ENCODE measurements around the gene TPCN1. TPM values are rescaled to one million over a fixed set of nuclear protein-coding genes. Genes with fewer than 3 reads are reported as not detected.

TPCN1 gene
- total RNA-seq, 8 experiments from 2014 or later: 2.7 to 39.8 (median 11.2) TPM

- peak in 6 of 8 experiments; percentile 28 to 76 (median 46) for ATAC-seq (replicated peaks in 6 of 8)
- 14 to 80% (median 53%) methylated on average over 1 to 10 of the region's 14 CpGs; no CpG with 5 or more reads in 2 of the 10 experiments for WGBS, 10 experiments
- H3K27ac ChIP-seq: no peak overlapping the region
- H3K4me1 ChIP-seq (replicated peaks in 1 of 2): peaks cover 32 to 38% of the 10 kb centered on the region in 2 donors
- in situ Hi-C loops (cut with MboI; ENCODE audit: low pct_unique_long_range_greater_than_20kb in 2 of 9, low sequenced_read_pairs in 9 of 9, unreplicated experiment in 9 of 9): no loop called here
- H3K4me3 ChIP-seq: no peak overlapping the region
These were observed 20.1 kb downstream of the TPCN1 start for GRCh38 chr12:113241191-113242025.

- Histone ChIP-seq H3K4me3 (no peak overlapping the region), H3K4me1 (replicated peaks in 1 of 2) (peaks cover 37 to 41% of the 10 kb centered on the region in 2 donors), H3K27ac (no peak overlapping the region)
- in situ Hi-C loops (cut with MboI; ENCODE audit: low pct_unique_long_range_greater_than_20kb in 2 of 9, low sequenced_read_pairs in 9 of 9, unreplicated experiment in 9 of 9): no loop called here
- WGBS, 10 experiments: 40 to 83% (median 75%) methylated on average over 2 to 10 of the region's 11 CpGs; no CpG with 5 or more reads in 1 of the 10 experiments
- peak in 1 of 8 experiments; percentile 16 for ATAC-seq (replicated peaks in 6 of 8)
These were observed 20.8 kb downstream of the TPCN1 start for GRCh38 chr12:113242026-113242418.

GRCh38 chr12:113242560-113242959 is 21.3 kb downstream of the TPCN1 start:
- no peak for ATAC-seq (replicated peaks in 6 of 8)
- H3K27ac ChIP-seq: no peak overlapping the region
- 57 to 100% (median 100%) methylated on average over 1 to 6 of the region's 8 CpGs; no CpG with 5 or more reads in 3 of the 10 experiments for WGBS, 10 experiments
- in situ Hi-C loops (cut with MboI; ENCODE audit: low pct_unique_long_range_greater_than_20kb in 2 of 9, low sequenced_read_pairs in 9 of 9, unreplicated experiment in 9 of 9): no loop called here
- H3K4me1 ChIP-seq (replicated peaks in 1 of 2): peaks cover 37 to 41% of the 10 kb centered on the region in 2 donors
- no peak overlapping the region for H3K4me3 ChIP-seq

GRCh38 chr12:113244047-113244460 is 22.8 kb downstream of the TPCN1 start:
- Histone ChIP-seq H3K4me1 (replicated peaks in 1 of 2) (peaks cover 37 to 41% of the 10 kb centered on the region in 2 donors), H3K27ac (no peak overlapping the region), H3K4me3 (no peak overlapping the region)
- in situ Hi-C loops (cut with MboI; ENCODE audit: low pct_unique_long_range_greater_than_20kb in 2 of 9, low sequenced_read_pairs in 9 of 9, unreplicated experiment in 9 of 9): no loop called here
- 0 to 100% (median 98%) methylated on average over 1 to 4 of the region's 5 CpGs; no CpG with 5 or more reads in 2 of the 10 experiments for WGBS, 10 experiments
- ATAC-seq (replicated peaks in 6 of 8): no peak

- in situ Hi-C loops (cut with MboI; ENCODE audit: low pct_unique_long_range_greater_than_20kb in 2 of 9, low sequenced_read_pairs in 9 of 9, unreplicated experiment in 9 of 9): no loop called here
- Histone ChIP-seq H3K27ac (no peak overlapping the region), H3K4me3 (no peak overlapping the region), H3K4me1 (replicated peaks in 1 of 2) (peaks cover 37% of the 10 kb centered on the region in 2 donors)
- ATAC-seq (replicated peaks in 6 of 8): no peak
- 50 to 96% (median 83%) methylated on average over 1 to 14 of the region's 16 CpGs; no CpG with 5 or more reads in 2 of the 10 experiments for WGBS, 10 experiments
These were observed 23.3 kb downstream of the TPCN1 start for GRCh38 chr12:113244478-113244958.

- in situ Hi-C loops (cut with MboI; ENCODE audit: low pct_unique_long_range_greater_than_20kb in 2 of 9, low sequenced_read_pairs in 9 of 9, unreplicated experiment in 9 of 9): no loop called here
- peak; percentile 51 to 84 (median 78) for ATAC-seq (replicated peaks in 6 of 8)
- Histone ChIP-seq H3K4me3 (no peak overlapping the region), H3K27ac (peak overlapping the region; percentile 67 to 77), H3K4me1 (replicated peaks in 1 of 2) (peaks cover 30% of the 10 kb centered on the region in 2 donors)
- WGBS, 10 experiments: 0 to 100% (median 21%) methylated on average over 1 to 7 of the region's 19 CpGs; no CpG with 5 or more reads in 1 of the 10 experiments
These were observed 24.6 kb downstream of the TPCN1 start for GRCh38 chr12:113245695-113246477.

GRCh38 chr12:113246478-113247122 is 25.3 kb downstream of the TPCN1 start:
- Histone ChIP-seq H3K4me1 (replicated peaks in 1 of 2) (peaks cover 23 to 24% of the 10 kb centered on the region in 2 donors), H3K4me3 (no peak overlapping the region), H3K27ac (peak overlapping the region; percentile 18 to 67)
- ATAC-seq (replicated peaks in 6 of 8): peak in 3 of 8 experiments; percentile 29 to 69 (median 51)
- in situ Hi-C loops (cut with MboI; ENCODE audit: low pct_unique_long_range_greater_than_20kb in 2 of 9, low sequenced_read_pairs in 9 of 9, unreplicated experiment in 9 of 9): no loop called here
- 58 to 81% (median 75%) methylated on average over 7 to 9 of the region's 18 CpGs; no CpG with 5 or more reads in 5 of the 10 experiments for WGBS, 10 experiments

- peak in 5 of 8 experiments; percentile 4 to 42 (median 18) for ATAC-seq (replicated peaks in 6 of 8)
- Histone ChIP-seq H3K4me3 (no peak overlapping the region), H3K4me1 (replicated peaks in 1 of 2) (peaks cover 18 to 19% of the 10 kb centered on the region in 2 donors), H3K27ac (no peak overlapping the region)
- in situ Hi-C loops (cut with MboI; ENCODE audit: low pct_unique_long_range_greater_than_20kb in 2 of 9, low sequenced_read_pairs in 9 of 9, unreplicated experiment in 9 of 9): no loop called here
- 69 to 100% (median 87%) methylated on average over 1 to 11 of the region's 21 CpGs; no CpG with 5 or more reads in 2 of the 10 experiments for WGBS, 10 experiments
These were observed 26.1 kb downstream of the TPCN1 start for GRCh38 chr12:113247123-113248050.

- 76 to 100% (median 90%) methylated on average over 1 to 10 of the region's 22 CpGs; no CpG with 5 or more reads in 2 of the 10 experiments for WGBS, 10 experiments
- in situ Hi-C loops (cut with MboI; ENCODE audit: low pct_unique_long_range_greater_than_20kb in 2 of 9, low sequenced_read_pairs in 9 of 9, unreplicated experiment in 9 of 9): no loop called here
- Histone ChIP-seq H3K27ac (no peak overlapping the region), H3K4me1 (replicated peaks in 1 of 2) (peaks cover 18 to 19% of the 10 kb centered on the region in 2 donors), H3K4me3 (no peak overlapping the region)
- no peak for ATAC-seq (replicated peaks in 6 of 8)
These were observed 27.0 kb downstream of the TPCN1 start for GRCh38 chr12:113248051-113248825.

GRCh38 chr12:113248842-113249435 is 27.7 kb downstream of the TPCN1 start:
- WGBS, 10 experiments: 87 to 100% (median 94%) methylated on average over 2 to 5 of the region's 11 CpGs; no CpG with 5 or more reads in 7 of the 10 experiments
- in situ Hi-C loops (cut with MboI; ENCODE audit: low pct_unique_long_range_greater_than_20kb in 2 of 9, low sequenced_read_pairs in 9 of 9, unreplicated experiment in 9 of 9): no loop called here

GRCh38 chr12:113249546-113249945 is 28.3 kb downstream of the TPCN1 start:
- H3K4me3 ChIP-seq: no peak overlapping the region
- H3K27ac ChIP-seq: no peak overlapping the region
- in situ Hi-C loops (cut with MboI; ENCODE audit: low pct_unique_long_range_greater_than_20kb in 2 of 9, low sequenced_read_pairs in 9 of 9, unreplicated experiment in 9 of 9): no loop called here
- ATAC-seq (replicated peaks in 6 of 8): no peak
- peaks cover 18 to 19% of the 10 kb centered on the region in 2 donors for H3K4me1 ChIP-seq (replicated peaks in 1 of 2)
- 83 to 100% (median 98%) methylated on average over 1 to 8 of the region's 12 CpGs for WGBS, 10 experiments

More at GRCh38 chr12:113248842-113249435, 27.7 kb downstream of the TPCN1 start:
- no peak for ATAC-seq (replicated peaks in 6 of 8)
- H3K4me3 ChIP-seq: no peak overlapping the region
- H3K4me1 ChIP-seq (replicated peaks in 1 of 2): peaks cover 18 to 19% of the 10 kb centered on the region in 2 donors
- no peak overlapping the region for H3K27ac ChIP-seq
